ENCODE results near the gene PRKN.

PRKN gene

GRCh38 chr6:162306616-162307015, 420.9 kb downstream of the PRKN start:
- in situ Hi-C loops (cut with HindIII; ENCODE audit: low sequenced_read_pairs), result no loop called here
- TF ChIP-seq, protein P1, sequence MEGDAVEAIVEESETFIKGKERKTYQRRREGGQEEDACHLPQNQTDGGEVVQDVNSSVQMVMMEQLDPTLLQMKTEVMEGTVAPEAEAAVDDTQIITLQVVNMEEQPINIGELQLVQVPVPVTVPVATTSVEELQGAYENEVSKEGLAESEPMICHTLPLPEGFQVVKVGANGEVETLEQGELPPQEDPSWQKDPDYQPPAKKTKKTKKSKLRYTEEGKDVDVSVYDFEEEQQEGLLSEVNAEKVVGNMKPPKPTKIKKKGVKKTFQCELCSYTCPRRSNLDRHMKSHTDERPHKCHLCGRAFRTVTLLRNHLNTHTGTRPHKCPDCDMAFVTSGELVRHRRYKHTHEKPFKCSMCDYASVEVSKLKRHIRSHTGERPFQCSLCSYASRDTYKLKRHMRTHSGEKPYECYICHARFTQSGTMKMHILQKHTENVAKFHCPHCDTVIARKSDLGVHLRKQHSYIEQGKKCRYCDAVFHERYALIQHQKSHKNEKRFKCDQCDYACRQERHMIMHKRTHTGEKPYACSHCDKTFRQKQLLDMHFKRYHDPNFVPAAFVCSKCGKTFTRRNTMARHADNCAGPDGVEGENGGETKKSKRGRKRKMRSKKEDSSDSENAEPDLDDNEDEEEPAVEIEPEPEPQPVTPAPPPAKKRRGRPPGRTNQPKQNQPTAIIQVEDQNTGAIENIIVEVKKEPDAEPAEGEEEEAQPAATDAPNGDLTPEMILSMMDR (IDR thresholded peaks at IDR 0.05; ENCODE audit: low read depth, low read length), result no peak

GRCh38 chr6:162301128-162301527, 426.4 kb downstream of the PRKN start:
- TF ChIP-seq, protein P1 (IDR thresholded peaks at IDR 0.05; ENCODE audit: low read depth, low read length), result no peak
- in situ Hi-C loops (cut with HindIII; ENCODE audit: low sequenced_read_pairs), result no loop called here
- DNase-seq (ENCODE audit: low read depth, low spot score), result no peak
- H3K4me3 ChIP-seq (ENCODE audit: low read depth, low read length), result no peak overlapping the region

More at GRCh38 chr6:162306616-162307015, 420.9 kb downstream of the PRKN start:
- DNase-seq (ENCODE audit: low read depth, low spot score), result no peak
- no peak overlapping the region for H3K4me3 ChIP-seq (ENCODE audit: low read depth, low read length)

- TF ChIP-seq, protein P1 (IDR thresholded peaks at IDR 0.05; ENCODE audit: low read depth, low read length), result no peak
- in situ Hi-C loops (cut with HindIII; ENCODE audit: low sequenced_read_pairs), result no loop called here
- no peak overlapping the region for H3K4me3 ChIP-seq (ENCODE audit: low read depth, low read length)
- DNase-seq (ENCODE audit: low read depth, low spot score), result no peak
Measured at GRCh38 chr6:162294029-162294428, 433.5 kb downstream of the PRKN start.

DNA sequence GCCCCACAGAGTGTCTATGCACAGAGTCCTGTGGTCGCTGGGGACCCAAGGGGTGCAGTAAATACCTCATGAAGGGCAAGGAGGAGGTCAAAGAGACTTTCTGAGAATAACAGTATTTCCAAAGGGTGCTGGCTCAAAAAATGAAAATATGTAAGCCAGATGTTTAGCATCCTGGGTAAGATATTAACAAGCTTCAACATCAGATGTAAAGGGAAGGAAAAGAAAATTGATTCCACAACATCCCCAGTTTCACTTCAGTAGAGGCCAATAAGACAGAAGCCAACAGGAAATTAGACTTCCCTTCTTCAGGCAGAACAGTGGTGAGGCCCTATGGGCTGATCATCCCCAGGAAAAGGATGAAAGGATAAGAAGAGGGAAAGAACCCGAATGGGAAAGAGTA, 434.7 kb downstream of the PRKN start:
- H3K4me3 ChIP-seq (ENCODE audit: low read depth, low read length), result no peak overlapping the region
- in situ Hi-C loops (cut with HindIII; ENCODE audit: low sequenced_read_pairs), result no loop called here
- no peak for DNase-seq (ENCODE audit: low read depth, low spot score)
- TF ChIP-seq, protein P1 (IDR thresholded peaks at IDR 0.05; ENCODE audit: low read depth, low read length), result no peak

- in situ Hi-C loops (cut with HindIII; ENCODE audit: low sequenced_read_pairs), result no loop called here
- no peak overlapping the region for H3K4me3 ChIP-seq (ENCODE audit: low read depth, low read length)
- TF ChIP-seq, protein P1 (IDR thresholded peaks at IDR 0.05; ENCODE audit: low read depth, low read length), result no peak
- no peak for DNase-seq (ENCODE audit: low read depth, low spot score)
Measured at GRCh38 chr6:162290846-162291465, 436.6 kb downstream of the PRKN start.

- H3K4me3 ChIP-seq (ENCODE audit: low read depth, low read length), result no peak overlapping the region
- DNase-seq (ENCODE audit: low read depth, low spot score), result no peak
- TF ChIP-seq, protein P1 (IDR thresholded peaks at IDR 0.05; ENCODE audit: low read depth, low read length), result no peak
- in situ Hi-C loops (cut with HindIII; ENCODE audit: low sequenced_read_pairs), result no loop called here
Measured at GRCh38 chr6:162289972-162290371, 437.6 kb downstream of the PRKN start.

All from astrocyte of the spinal cord (primary cell).